Measurements from ENCODE around the gene EML4.
"Not testable (repeated sequence)": the region's sequence is repeated elsewhere in the genome, so short reads cannot be mapped to it uniquely, and the experiment has no call there.

The EML4 gene

GRCh38 chr2:42333579-42333978, 164.4 kb downstream of the EML4 start:
- FAIRE-seq, result no peak
- no peak for DNase-seq (ENCODE audit: insufficient read length, low spot score)
- no peak for TF ChIP-seq CTCF (IDR thresholded peaks at IDR 0.05; ENCODE audit: insufficient read depth, missing control alignments)

- FAIRE-seq, result no peak
- TF ChIP-seq CTCF (IDR thresholded peaks at IDR 0.05; ENCODE audit: insufficient read depth, missing control alignments), result no peak
- no peak for DNase-seq (ENCODE audit: insufficient read length, low spot score)
Observed at GRCh38 chr2:42334220-42334619, 165.1 kb downstream of the EML4 start.

GRCh38 chr2:42334865-42335264, 165.7 kb downstream of the EML4 start:
- FAIRE-seq, result not testable (repeated sequence)

GRCh38 chr2:42335514-42336104, 166.5 kb downstream of the EML4 start:
- no peak for TF ChIP-seq CTCF (IDR thresholded peaks at IDR 0.05; ENCODE audit: insufficient read depth, missing control alignments)
- no peak for DNase-seq (ENCODE audit: insufficient read length, low spot score)
- no peak for FAIRE-seq

More at GRCh38 chr2:42334865-42335264, 165.7 kb downstream of the EML4 start:
- DNase-seq (ENCODE audit: insufficient read length, low spot score), result not testable (repeated sequence)

- TF ChIP-seq CTCF (IDR thresholded peaks at IDR 0.05; ENCODE audit: insufficient read depth, missing control alignments), result no peak
- no peak for FAIRE-seq
- no peak for DNase-seq (ENCODE audit: insufficient read length, low spot score)
Observed at GRCh38 chr2:42336361-42336965, 167.3 kb downstream of the EML4 start.

GRCh38 chr2:42337356-42337820, 168.2 kb downstream of the EML4 start:
- no peak for DNase-seq (ENCODE audit: insufficient read length, low spot score)
- TF ChIP-seq CTCF (IDR thresholded peaks at IDR 0.05; ENCODE audit: insufficient read depth, missing control alignments), result no peak
- FAIRE-seq, result no peak

- FAIRE-seq (no peak), DNase-seq (ENCODE audit: insufficient read length, low spot score) (no peak)
- no peak for TF ChIP-seq CTCF (IDR thresholded peaks at IDR 0.05; ENCODE audit: insufficient read depth, missing control alignments)
Observed at GRCh38 chr2:42337846-42338566, 168.9 kb downstream of the EML4 start.
